Adipose tissue (tissue), 3 donors: Measurements from ENCODE around the gene MEG3. TPM values are rescaled to one million over a fixed set of nuclear protein-coding genes. Genes with fewer than 3 reads are reported as not detected.

Experiments
- H3K27ac ChIP-seq: one replicate; pipeline ENCODE4 v1.5.1; 2013; ENCODE audit warnings: low read depth, low read length
- WGBS, 3 donors: extraction: QIAGEN DNeasy Blood & Tissue Kit; methylation state at CpG; one replicate each; pipeline ENCODE4 v1.1.7; 2013; 5-methylcytosine and 5-hydroxymethylcytosine counted together
- polyA plus RNA-seq, 3 donors: library from polyadenylated mRNA; stranded (reverse); fragments of 200-250 nt; gene quantifications; one replicate each; pipeline ENCODE4 v1.2.3, GENCODE V29; 2013
- donor health status: healthy with polysubstance abuse.
- donor health status: Bipolar disorder and iron deficiency.
- donor health status: healthy.

MEG3 gene
- polyA plus RNA-seq, 3 donors = 60.4 to 986 (median 92.2) TPM

DNA sequence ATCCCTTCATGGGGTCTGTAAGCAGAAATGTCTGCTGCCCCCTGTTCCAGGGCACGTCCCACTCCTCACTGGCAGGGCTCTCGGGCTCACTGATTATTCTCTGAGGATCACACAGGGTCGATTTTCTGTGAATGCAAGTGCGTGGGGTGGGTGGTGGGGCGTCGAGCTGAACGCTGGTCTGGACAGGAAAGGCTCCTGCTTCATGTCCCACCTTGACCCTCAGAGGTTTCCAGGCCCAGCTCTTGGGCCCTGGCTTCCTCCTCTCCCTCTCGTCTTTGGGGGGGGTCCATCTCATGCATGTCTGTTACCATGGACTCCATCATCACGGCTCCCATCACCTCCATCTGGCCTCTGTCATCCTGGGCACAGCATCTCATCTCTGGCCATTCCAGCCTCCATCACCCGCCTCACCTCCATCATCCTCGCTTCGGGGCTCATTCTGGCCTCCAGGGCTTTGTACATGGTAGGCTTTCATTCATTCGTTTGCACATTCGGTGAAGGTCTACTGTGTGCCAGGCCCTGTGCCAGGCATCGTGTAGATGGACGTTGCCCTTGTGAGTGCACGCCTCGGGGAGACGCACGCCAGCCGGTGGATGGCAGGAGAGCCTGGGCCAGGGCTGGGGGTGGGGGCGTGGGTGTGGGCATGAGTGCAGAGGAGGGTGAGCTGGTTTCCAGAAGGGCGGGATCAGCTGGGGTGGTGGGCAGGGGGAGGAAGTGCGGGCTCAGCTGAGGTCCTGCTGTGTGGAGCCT is 42.9 kb downstream of the MEG3 start:
- no peak overlapping the region for H3K27ac ChIP-seq
- 79 to 91% (median 89%) methylated on average over 21 to 22 of the region's 24 CpGs for WGBS, 3 donors

DNA sequence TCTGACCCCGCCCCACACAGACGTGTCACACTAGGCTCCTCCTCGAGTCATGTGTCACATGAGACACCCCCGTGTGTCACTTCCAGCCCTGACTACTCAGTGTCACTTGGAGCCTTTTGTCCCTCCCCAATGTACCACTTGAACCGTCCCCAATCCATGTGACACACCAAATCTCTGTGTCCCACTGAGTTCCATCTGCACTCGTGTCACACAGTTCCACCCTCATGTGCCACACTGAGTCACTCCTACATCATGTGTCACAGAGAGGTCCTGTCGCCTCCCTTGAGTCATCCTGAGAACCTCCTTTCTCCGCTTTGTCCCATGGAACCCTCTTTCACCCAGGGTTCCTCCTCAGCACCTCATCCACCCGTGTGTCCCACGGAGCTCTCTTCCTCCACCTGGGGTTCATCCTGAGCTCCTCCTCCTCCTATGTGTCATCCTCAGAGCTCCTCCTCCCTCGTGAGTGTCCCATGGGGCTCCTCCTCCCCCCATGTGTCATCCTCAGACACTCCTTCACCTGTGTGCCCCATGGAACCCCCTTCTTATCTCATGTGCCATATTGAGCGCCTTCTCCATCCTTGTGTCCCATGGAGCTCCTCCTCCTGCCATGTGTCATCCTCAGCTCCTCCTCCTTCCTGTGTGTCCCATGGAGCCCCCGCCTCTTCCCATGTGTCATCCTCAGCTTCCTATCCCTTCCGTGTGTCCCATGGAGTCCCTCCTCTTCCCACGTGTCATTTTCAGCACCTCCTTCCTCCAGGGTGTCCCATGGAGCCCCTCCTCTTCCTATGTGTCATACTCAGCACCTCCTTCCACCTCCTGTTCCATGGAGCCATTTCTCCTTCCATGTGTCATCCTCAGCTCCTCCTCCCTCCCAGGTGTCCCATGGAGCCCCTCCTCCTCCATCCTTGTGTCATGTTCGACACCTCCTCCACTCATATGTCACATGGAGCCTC is 45.6 kb downstream of the MEG3 start:
- no peak overlapping the region for H3K27ac ChIP-seq
- WGBS, 3 donors = 69 to 78% (median 76%) methylated on average over 16 of the region's 16 CpGs

DNA sequence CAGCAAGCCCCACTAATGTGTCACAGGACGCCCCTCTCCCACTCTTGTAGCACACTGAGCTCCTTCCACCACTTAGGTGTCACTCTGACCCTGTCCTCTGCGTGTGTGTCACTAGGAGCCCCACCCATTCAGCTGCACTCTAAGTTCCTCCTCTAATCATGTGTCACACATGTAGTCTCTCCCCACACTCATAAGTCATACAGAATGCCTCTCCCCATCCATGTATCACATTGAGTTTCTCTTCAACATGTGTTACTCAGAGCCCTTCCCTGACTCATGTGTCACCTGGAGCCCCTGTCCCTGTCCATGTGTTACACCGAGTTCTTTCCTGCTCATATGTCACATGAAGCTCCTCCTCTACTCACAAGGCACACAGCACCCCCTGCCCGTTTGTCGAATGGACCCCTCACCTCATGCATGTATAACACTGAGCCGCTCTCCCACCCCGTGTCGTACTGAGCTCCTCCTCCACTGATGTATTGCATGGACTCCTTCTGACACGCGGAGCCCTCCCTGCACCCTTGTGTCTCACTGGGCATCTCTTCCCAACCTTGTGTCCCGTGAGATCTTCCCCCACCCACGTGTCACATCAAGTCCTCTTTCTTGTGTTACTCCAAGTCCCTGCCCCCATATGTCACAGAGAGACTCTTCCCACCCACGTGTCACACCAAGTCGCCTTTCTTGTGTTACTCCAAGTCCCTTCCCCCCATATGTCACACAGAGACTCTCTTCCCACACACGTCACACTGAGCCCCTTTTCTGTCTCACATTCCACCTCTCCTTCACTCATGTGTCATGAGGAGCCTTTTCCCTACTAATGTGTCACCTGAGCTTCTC is 46.6 kb downstream of the MEG3 start:
- 66 to 79% (median 78%) methylated on average over 15 of the region's 15 CpGs for WGBS, 3 donors
- H3K27ac ChIP-seq = no peak overlapping the region

DNA sequence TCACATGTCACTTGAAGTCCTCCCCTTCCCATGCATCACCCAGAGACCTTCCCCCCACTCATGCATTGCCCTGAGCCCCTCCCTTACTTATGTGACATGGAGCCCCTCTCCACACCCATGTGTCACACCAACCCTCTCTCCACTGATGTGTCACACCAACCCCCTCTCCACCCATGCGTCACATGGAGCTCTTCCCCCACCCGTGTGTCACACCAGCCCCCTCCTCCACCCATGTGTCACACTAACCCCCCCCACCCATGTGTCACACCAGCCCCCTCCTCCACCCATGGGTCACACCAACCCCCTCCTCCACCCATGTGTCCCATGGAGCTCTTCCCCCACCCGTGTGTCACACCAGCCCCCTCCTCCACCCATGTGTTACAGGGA is 47.2 kb downstream of the MEG3 start:
- H3K27ac ChIP-seq = no peak overlapping the region
- 49 to 63% (median 56%) methylated on average over 3 of the region's 3 CpGs for WGBS, 3 donors

DNA sequence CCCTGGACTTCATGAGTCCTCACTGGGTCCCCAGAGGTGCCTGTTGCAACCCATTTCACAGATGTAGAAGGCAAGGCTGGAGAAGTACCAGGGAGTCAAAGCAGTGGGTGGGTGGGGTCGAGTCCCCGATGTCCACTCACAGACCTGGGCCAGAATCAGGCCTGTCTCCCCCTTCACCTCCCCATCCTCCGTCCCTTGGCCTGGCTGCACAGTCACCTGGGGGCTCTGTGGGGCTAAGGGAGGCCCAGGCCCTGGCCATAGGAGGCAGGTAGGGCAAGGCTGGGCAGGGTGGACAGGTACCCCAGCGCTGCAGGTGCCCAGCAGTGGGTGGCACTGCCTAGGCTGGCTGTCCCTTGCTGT is 48.1 kb downstream of the MEG3 start:
- WGBS, 3 donors = 85 to 94% (median 91%) methylated on average over 4 of the region's 4 CpGs
- no peak overlapping the region for H3K27ac ChIP-seq

DNA sequence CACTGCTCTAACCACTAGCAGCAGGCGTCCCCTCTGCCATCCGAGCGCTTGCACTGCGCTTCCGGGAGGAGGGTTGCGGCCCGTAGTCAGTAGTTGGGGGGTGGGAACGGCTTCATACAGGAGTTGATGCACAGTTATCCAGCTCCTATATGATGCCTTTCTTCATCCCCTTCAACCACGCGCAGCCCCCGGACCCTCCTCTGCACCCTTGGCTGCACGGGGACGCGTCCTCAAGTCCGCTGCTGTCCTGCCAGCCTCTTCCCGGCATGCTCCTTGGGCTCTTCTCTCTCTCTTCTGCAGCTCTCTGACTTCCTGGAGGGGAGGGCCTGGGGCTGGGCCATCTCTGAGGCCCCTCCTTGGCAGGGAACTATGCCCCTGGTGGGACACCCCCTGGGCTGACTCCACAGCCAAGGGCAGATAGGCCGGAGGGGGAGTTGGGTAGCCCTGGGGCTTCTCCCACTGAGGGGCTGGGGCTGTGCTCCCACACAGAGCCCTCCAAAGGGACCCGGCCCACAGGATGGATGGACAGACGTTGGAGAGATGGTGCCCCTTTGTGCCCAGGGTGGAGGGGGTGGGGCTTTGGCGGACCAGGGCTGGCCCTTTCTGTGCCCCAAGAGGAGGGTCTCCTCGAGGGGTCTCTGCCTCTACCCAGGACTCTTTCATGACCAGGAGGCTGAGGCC is 48.6 kb downstream of the MEG3 start:
- 79 to 87% (median 84%) methylated on average over 21 of the region's 21 CpGs for WGBS, 3 donors

DNA sequence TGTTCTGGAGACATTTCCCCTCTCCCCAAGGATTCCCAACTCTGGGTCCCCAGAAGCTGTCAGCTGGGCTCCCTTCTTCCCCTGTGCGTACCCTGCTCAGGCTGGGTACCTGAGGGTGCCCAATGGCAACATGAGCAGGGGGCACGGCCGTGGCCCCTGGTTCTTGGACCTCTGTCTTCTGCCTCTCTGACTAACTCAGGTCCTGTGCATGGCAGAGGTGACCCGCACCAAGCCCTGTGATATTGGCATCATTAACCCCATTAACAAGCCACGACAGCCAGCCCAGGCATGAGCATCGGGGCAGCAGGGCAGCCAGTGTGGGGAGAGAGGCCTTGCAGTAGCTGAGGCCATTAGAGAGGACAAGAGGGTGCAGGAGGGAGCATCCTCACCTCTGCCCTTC is 49.2 kb downstream of the MEG3 start:
- 91 to 94% (median 93%) methylated on average over 6 of the region's 6 CpGs for WGBS, 3 donors
- H3K27ac ChIP-seq = no peak overlapping the region

More for the DNA sequence above, 48.6 kb downstream of the MEG3 start:
- no peak overlapping the region for H3K27ac ChIP-seq

DNA sequence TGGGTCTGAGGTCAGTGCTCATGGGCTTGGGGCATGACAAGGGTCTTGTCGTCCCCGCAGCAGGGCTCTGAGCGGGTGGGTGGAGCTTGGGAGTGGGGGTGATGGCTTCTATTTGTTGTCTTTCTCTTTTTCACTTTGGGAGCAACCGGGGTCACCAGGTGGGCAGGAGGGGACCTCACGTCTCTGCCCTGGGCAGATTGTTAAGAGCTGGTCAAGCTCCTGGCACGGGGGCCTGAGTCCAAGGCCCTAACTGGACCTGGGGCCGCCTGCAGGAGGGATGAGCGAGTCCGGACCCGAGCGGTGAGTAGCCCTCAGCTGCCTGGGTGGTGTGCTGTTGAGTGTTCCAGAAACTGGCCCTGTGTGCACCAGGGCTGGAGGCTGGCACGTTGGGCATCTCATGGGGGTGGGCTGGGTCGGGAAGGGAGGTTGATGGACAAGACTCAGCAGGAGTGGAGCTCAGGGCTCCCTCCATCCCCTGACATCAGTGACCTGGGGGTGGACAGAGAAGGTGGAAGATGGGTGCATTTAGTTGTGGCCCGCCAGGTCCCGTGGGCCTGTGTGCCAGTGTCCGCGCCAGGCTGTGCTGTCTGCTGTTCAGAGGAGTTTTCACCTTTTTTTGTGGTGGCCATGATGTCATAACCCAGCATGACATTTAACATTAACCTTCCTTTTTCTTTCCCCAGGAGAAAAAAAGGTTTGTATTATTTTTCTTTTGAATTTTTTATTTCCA is 50.1 kb downstream of the MEG3 start:
- no peak overlapping the region for H3K27ac ChIP-seq
- 86 to 88% (median 87%) methylated on average over 17 of the region's 17 CpGs for WGBS, 3 donors

DNA sequence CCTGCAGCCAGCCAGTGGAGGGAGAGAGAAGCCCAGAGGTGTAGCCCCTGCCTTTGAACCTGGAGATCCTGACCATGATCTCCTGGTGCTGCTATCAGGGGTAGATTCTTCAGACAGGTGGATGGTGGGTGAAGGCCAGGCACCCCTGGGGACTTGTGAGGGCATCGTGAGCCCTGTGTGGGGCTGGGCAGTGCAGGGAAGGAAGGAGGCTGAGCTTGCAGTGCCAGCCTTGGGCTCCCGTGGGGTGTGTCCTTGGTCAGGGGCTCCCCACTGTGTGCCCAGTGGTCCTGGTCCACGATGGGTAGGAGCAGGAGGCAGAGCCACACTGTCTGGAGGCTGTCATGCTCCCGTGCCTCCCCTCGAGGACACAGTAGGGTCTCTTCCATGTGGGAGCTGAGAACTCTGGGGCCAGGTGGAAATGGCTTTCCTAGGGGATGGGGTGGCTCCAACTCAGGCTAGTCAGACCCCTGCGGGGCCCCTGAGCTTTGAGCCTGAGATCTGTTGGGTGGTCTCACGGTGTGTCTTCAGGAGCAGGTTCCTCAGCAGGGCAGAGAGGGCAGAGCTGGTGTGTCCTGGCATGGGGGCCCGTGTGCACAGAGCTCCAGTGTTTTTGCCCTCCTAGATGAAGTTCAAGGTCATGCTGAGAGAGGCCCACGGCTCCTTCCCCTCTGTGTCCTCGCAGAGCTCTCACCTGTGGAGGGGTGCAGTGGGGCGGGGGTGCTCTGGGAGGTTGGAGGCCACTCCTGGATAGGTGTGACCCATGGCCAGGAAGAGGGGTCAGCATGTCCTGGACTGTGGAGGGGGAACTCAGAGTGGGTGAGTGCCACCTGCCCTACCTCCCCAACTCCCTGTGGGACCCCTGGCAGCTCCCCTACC is 52.6 kb downstream of the MEG3 start:
- WGBS, 3 donors = 76 to 89% (median 86%) methylated on average over 11 of the region's 11 CpGs

DNA sequence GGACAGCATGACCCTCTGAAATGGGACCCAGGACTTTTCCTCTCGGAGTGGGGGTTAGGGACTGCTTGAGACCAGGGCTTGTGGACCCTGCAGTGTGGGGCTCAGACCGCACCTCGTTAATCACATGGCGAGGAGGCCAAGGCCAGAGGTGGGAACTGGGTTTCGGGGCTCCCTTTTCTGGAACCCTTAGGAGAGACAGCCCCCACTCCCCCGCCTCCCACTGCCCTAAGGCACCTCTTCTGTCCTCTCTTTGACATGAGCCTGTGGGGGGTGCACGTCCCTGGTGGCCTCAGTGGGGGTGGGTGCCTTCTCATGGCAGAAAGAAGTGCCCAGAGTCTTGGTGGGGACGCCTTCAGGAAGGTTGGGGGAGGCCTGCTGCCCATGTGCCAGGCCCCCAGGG is 53.3 kb downstream of the MEG3 start:
- no peak overlapping the region for H3K27ac ChIP-seq
- WGBS, 3 donors = 76 to 87% (median 80%) methylated on average over 8 of the region's 8 CpGs

More for the DNA sequence above, 52.6 kb downstream of the MEG3 start:
- H3K27ac ChIP-seq = no peak overlapping the region

DNA sequence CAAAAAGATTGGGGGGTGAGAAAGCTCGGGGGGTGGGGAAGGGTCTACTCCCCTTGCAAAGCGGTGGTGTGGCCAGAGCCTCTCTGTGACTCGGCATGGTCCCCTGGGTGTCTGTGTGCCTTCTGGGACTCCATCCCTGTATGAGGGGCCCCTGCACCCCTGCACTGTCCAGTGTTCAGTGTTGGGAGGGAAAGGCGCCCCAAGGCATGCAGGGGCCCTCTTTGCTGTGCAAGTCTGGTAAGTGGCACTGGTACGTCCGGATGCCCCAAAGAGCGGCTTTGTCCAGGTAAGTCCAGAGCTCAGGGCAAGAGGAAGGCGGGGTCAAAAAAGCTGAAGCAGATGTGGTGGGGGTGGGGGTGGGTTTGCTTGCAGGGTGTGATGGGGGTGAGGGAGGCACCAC is 53.9 kb downstream of the MEG3 start:
- whole genome bisulfite sequencing, 3 donors = 88 to 96% (median 90%) methylated on average over 8 of the region's 8 CpGs
- H3K27ac ChIP-seq = no peak overlapping the region

DNA sequence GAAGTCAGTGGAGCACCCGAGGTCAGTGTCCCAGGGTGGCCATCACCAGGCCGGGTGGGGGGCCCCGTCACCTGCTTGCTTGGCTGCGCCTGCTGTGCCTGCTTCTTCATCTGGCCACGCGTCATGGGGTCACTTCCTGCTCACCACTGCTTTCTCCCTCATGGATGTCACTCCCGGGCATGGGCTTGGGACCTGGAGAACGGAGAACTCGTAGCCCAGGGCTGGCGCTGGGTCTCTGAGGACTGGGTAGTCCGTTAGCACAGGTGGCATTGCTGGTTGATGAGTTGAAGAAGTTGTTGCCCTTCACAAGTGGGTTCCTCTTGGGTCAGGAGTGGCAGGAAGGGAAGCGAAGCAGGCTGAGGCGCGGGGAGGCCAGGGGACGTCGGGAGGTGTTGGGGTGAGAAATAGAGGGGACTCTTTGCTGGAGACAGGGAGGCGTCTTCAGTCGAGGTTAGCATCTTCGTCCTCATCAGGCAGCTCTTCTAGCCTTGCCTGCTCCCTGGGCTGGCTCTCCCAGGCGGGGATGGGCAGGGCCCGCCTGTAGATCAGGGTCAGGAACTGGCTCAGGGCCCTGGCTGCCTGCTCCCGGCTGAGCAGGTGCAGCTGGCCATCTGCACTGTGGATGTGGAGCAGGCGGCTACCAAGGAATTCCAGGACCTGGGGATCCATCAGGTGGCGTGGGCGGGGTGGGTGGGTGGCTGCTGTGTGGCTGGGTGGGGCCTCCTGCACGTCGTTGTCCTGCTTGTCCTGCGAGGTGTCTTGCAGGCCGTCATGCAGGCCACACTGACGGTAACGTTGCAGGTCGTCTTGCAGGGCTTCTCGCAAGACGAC is 54.6 kb downstream of the MEG3 start:
- WGBS, 3 donors = 86 to 90% (median 89%) methylated on average over 33 to 34 of the region's 34 CpGs
- H3K27ac ChIP-seq = no peak overlapping the region

DNA sequence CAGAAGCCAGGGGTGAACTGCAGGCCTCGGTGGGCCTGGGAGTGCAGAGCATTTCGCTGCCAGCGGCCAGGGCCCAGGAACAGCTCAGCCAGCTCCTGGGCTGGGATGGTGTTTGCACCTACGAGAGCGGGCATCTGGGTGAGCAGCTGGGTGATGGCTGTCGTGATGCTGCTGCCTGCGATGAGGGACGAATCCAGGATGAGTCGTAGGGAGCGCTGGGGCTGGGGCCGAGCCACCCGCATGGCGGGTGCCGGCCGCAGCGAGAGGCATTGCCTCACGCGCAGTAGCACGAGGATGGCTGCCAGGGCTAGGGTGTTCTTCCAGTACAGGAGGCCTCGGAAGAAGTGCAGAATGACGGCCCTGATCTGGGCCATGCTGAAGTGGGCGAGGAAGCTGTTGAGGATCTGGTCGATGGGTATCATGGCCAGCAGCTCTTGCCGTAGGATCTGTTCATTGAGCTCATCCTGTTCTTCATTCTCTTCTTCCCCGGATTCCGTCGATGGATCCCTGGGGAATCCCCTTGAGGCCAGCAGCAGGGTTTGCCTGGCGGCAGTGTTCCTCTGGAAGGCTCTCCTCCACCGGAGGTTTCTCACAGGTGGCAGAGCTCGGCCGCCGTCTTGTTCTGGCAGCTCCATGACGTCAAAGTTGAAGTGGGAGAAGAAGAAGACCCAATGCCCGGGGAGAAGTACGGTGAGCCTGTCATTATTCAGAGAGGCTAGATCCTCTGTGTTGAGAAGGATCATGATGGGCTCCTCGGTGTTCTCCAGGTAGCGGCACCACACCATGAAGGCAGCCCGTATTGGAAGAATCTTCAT is 55.5 kb downstream of the MEG3 start:
- no peak overlapping the region for H3K27ac ChIP-seq
- 94 to 96% (median 96%) methylated on average over 38 of the region's 38 CpGs for WGBS, 3 donors

DNA sequence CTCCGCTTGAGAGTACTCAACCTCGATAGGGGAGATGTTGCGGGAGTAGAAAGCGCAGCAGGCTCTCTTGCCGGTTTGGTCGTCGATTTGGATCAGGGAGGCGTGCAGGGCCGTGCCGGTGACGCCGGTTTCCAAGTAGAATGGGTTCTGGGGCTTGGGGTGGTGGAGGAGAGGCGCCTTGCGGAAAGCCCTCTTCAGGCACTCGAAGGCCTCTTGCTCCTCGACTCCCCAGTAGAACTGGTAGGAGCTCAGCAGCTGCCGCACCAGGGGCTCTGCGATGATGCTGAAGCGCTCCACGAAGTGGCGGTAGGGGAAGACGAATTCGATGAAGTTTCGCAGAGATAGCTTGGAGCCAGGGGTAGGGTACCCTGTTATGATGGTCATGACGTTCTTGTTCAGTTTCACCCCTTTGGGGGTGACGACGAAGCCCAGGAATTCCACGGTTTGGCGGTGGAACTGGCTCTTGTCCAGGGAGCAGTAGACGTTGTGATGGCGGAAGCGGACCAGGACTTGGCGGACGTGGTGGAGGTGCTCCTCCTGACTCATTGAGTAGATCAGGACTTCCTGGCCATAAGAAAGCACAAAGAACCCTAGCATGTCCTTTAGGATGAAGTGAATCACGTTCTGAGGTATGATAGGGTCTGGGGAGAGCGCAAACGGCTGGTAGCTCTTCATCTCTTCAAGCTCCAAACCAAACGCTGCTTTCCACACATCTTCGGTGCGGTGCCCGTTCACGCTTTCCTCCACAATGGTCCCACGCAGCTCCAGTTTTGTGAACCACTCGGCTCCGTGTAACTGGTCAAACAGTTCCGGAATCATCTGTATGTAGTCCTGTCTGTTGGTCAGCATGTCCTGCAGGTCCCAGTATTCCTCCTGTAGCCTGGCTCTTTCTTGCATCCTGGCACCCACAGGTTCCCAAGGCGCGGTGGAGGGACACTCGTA is 56.4 kb downstream of the MEG3 start:
- WGBS, 3 donors = 92 to 96% (median 95%) methylated on average over 49 of the region's 49 CpGs
- H3K27ac ChIP-seq = no peak overlapping the region
